MM.1S (cell line): ENCODE data around the gene ZFP36L2.

ENCODE experiments used
- CTCF ChIP-seq: fragments of 300-600 bp; sonication (generic); IDR thresholded peaks from 2 replicates; pipeline ENCODE4 v1.5.1; 2016; ENCODE audit warnings: antibody characterized with exemption, low read length, mixed read lengths
- EZH2 ChIP-seq: fragments of 300-600 bp; sonication (generic); optimal IDR thresholded peaks from 2 replicates; pipeline ENCODE3; 2017; ENCODE audit warnings: low read depth, mild to moderate bottlenecking, antibody characterized with exemption, low read length, mixed read lengths
- EZH2phosphoT487 ChIP-seq: fragments of 300-600 bp; sonication (generic); IDR thresholded peaks from 2 replicates; pipeline ENCODE4 v1.6.1; 2018; ENCODE audit warnings: antibody characterized with exemption, low read length

GRCh38 chr2:43175020-43175441 is 51.4 kb downstream of the ZFP36L2 start:
- no peak for TF ChIP-seq CTCF
- TF ChIP-seq EZH2, result no peak
- no peak for TF ChIP-seq EZH2phosphoT487
